Activated CD4-positive, CD25-positive, alpha-beta regulatory T cell treated with anti-CD3 and anti-CD28 coated beads, Interleukin-2, amount 50 U/mL, for 24 hours (primary cell): ENCODE measurements around the gene ABAT.
A peak's percentile ranks its signal among the peaks of the same experiment; 100 is the strongest.
"Not testable (repeated sequence)": the region's sequence is repeated elsewhere in the genome, so short reads cannot be mapped to it uniquely, and the experiment has no call there.

Source experiments
- ATAC-seq, 2 donors: fragments of 150-1000 bp; cut with Tn5 transposase; one replicate each; pipeline ENCODE4 v1.10.0; 2021; ENCODE audit warnings: mild to moderate bottlenecking in 1 of 2, moderate library complexity in 1 of 2

ABAT gene

DNA sequence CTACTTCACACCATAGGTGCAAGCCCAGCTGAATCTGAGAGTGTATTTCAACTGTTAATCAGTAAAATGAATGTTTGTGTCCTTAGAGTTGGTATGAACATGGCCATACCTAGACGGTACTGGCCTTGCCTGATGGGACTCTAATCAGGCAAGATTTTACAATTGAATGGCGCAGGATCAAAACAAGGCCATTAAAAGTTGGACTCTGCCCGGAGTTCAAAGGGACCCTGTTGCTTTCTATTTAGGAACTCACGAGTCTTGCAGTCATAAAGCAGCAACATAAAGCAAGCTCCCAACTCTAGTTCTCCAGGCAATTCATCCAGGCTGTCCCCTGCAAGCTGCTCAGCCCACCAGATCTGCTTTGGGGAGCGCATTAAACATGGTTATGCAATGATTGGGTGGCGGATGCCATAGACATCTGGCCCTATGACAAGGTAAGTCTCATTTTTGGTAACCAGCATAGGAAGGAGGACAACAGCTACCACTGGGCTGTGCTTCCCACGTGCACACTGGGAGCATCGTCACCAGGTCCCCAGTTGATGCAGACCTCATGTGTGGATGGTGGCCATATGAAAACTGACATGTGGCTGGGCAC lies 114.3 kb downstream of the ABAT start:
- ATAC-seq = no peak

DNA sequence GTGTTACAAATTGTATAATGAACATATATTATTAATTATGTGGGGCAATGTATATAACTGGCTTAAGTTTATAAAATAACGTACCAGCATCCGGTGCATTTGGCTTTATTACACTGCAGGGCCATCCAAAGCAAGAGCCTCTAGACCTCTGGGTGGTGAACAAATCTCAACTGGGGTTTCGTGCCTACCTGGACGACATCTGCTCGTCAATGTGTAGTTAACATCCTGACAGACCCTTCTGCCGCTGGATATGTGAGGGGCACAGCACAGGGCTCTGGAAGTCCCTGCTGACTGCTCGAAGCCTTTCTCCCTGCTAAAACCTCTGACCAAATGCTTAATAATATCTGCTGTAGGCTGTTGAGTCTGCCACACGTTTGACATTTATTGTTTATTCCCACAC lies 120.7 kb downstream of the ABAT start:
- ATAC-seq = no peak

DNA sequence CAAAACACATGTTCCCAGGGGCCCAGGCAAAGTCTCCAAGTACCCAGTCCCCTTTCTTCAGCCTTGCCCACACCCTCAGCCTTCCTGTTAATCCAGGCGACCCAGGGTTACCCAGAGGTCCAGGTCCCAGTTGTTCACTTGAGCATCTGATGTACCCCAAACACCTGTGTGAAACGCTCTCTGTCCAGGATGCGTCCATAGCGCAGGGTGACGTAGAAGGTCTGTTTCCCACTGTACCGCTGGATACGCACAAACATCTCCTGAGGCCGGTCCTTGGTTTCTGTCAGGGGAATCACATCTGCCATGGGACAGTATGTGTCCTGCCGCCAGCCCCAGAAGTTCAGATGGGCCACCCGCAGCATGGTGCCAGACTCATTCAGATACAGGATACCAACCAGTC lies 121.4 kb downstream of the ABAT start:
- no peak for ATAC-seq

DNA sequence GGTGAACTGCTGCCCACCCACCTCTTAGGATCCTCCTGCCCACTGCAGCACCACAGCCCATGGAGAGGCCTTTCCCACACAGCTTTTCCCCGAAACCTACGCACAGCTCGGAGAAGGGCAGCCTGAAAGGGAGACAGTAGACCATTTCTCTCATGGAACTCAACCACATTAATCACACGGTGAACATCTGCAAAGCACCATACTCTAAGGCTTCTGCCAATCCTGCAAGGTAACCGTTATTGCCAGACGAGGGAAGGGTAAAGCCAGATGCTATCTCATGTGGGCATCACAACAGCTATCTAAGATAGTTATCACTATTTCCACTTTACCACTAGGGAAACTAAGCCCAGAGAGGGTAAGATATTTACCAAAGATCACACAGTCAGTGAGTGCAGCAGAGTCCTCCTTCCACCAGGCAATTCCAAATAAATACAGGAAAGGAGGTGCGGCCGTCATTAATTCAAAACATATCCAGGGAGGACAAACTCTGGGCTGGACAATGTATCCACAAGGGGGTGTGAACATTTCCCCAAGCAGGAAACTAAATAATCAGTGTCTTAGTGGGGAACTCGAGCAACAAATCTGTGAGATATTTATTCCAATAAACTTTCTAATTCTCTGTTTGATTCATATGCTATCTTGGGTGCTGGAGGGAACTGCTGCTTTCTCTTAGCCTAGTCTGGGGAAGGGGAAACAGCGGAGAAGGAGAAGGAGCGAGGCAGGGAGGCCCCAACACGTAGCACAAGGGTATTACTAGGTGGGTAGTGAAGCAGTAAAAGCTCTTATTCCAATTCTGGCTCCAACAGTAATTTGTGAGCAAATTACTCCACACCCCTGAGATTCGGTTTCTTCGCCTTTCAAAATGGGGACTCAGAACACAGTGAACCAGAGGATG lies 122.3 kb downstream of the ABAT start:
- no peak for ATAC-seq

DNA sequence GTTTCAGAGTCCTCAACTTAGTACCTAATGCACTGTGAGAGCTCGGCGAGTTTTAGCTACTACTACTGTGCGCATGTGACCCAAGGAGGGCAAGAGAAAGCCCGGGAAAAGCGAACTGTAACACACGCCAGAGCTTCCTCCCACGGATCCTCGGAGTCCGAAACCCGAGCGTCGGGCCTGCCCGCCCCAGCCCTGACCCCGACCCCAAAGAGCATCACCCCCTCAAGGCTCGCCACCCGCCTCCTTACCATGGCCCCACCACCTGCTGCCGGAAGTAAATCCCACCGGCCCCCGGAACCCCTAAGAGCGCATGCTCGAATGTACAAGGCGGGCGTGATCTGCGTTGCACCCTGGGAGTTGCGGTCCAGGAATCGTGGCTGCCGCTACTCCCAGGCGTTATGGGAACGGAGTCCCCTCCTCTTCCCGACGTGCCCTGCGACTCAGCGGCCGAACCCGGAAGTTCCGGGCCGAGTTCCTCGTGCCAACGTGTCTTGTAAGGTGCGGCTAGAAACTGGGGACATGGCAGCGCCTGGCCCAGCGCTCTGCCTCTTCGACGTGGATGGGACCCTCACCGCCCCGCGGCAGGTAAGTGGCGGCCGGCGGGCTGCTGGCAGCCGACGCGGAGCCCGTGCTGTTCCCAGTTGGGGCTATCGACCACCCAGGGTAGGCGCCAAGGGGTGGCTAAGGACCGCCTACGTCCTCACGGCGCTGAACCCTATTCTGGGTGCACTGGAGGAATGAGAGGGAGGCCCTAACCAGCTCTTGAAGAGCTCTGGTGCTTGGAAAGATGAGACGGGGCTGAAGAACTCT lies 123.2 kb downstream of the ABAT start, which contains the start of the genes PMM2 and TMEM186:
Gene PMM2, plus strand, starts transcription at position 476 of the 810 bp plus-strand sequence. Its CDS starts 44 bp downstream, at position 520.
Gene TMEM186, minus strand, starts transcription at position 276 of the 810 bp plus-strand sequence. Its CDS starts 25 bp downstream, at position 251.
- peak; percentile 95 for ATAC-seq

DNA sequence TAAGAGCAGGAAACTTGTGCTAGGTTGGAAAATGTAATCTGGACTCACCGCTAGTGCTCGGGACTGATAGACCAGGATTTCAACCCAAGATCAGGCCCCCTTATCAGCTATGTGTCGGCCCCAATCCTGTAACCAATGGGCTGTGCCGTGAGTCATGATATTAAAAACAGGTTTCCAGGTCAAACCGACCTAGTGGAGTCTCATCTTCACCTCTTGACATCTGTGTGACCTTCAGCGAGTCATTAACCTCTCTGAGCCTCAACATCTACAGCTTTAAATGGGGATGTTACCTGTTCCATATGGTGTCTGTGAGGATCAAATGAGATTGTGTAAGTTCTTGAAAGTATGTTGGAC lies 123.7 kb downstream of the ABAT start:
- ATAC-seq = peak; percentile 39 to 50

DNA sequence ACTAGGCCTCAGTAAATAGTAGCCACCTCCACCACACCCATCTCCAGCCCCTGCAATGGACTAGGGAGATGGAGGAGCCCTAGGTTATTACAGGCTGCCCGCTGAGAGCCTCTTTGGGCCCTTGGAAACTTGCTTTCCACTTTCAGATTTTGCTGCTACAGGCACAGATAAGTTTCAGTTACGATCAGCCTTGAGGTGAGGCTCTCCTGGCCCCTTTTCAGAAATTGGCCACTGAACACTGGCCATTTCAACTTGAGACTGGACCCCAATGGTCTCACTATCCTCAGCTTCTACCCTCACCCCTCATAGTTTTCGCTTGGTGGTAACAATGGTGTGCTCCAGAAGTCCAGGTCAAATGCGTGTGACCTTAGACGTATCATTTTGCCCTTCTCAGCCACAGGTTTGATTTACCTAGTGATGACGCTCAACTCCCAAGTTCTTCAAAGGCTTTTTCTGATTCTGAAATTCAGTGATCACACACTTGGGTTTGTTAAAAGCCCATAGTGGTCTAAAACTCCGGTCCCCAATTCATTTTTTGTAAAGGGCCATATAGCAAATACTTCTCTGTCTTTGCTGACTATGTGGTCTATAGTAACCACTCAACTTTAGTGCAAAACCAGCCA lies 124.2 kb downstream of the ABAT start:
- ATAC-seq = no peak

DNA sequence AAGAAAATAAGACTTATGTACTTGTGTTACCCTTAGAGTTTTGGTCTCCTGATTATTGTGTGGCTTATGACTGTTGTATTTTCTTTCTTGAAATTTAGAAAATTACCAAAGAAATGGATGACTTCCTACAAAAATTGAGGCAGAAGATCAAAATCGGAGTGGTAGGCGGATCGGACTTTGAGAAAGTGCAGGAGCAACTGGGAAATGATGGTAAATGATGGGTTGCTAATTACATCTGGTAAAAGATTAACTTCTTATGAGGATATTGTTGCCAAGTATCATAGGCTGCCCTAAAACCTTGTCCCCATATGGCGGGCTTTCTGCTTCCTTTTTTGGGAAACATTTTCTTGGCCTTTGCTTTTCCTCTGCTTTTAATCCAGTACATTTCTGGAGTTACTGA lies 127.3 kb downstream of the ABAT start:
- ATAC-seq = no peak

DNA sequence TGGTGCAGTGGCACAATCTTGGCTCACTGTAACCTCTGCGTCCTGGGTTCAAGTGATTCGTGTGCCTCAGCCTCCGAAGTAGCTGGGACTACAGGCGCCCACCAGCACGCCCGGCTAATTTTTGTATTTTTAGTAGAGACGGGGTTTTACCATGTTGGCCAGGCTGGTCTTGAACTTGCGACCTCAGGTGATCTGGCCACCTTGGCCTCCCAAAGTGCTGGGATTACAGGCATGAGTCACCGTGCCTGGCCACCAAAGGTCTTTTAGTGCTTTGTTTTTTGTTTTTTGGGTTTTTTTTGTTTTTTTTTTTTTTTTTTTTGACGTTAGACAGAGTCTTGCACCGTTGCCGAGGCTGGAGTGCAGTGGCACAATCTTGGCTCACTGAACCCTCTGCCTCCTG lies 129.3 kb downstream of the ABAT start:
- not testable (repeated sequence) for ATAC-seq

DNA sequence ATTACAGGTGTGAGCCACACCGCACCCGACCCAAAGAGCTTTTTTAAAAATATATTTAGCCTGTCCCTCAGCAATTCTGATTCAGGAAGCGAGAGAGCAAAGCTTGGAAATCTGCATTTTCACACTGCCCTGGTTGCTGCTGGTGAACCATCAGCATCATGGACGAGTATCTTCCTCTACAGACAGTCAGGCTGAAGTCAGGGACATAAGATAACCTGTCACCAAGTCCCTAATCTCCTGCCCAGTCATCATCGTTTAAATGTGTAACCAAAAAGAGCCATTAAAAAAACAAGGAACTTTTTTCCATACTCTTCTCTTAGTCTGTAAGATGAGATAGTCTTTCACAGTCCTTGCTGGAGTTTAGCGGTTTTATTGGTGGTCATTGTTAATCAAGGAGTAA lies 129.9 kb downstream of the ABAT start:
- no peak for ATAC-seq

DNA sequence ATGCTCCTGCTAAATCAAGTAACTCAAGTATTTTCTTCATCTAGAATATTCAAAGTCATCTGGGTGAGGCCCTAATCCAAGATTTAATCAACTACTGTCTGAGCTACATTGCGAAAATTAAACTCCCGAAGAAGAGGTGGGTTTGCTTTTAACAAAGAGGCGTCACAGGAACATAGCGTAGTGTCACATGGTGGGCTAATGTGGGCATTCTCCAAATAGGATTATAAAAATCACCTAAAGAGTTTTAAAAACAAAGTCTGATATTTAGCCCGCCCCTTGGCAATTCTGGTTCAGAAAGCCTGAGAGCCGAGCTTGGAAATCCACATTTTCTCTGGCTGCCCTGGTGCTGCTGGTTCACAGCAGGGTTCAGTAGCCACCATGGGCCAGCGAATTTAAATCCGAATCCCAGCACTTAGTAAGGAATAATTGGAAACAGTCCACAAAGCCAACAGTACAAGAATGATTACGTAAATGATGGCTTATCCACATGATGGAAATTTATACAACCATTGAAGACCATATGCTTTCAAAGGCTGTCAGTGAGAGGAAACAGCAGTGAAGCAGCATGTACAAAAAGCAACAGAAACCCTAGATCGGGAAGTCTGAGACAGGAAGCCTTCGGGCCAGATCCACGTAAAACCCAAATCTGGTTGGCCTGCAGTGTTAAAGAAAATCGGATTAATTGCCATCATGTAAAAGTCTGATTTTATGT lies 132.0 kb downstream of the ABAT start:
- ATAC-seq = no peak

DNA sequence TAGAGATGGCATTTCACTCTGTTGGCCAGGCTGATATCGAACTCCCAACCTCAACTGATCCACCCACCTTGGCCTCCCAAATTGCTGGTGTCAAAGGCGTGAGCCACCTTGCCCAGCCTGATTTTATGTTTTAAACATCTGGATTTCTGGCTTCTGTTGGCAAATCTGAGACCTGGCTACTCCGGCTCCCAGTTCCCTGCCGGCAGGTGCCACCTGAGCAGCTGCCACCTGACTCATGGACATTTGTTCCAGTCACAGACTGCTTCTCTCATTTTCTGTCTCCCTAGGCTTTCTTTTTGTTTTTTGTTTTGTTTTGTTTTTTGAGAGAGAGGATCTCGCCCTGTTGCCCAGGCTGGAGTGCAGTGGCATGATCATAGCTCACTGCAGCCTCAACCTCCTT lies 132.8 kb downstream of the ABAT start:
- no peak for ATAC-seq

DNA sequence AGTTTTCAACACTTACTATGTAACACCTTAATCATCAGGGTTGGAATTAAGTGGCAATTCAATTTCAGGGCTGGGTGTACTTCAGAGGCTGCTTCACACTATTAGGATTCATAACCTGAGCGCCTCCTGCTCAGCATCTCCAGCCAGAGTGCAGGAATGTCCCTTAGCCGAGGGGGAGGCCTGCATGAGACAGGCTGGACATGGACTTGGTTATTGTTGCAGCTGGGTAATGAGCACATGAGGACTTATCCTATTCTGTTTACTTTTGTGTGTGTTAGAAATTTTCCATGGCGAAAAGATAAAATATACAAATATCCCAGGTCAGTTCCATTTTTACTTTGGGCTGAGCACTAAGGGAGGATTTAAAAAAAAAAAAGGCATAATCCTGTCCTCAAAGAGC lies 133.6 kb downstream of the ABAT start:
- ATAC-seq = no peak

DNA sequence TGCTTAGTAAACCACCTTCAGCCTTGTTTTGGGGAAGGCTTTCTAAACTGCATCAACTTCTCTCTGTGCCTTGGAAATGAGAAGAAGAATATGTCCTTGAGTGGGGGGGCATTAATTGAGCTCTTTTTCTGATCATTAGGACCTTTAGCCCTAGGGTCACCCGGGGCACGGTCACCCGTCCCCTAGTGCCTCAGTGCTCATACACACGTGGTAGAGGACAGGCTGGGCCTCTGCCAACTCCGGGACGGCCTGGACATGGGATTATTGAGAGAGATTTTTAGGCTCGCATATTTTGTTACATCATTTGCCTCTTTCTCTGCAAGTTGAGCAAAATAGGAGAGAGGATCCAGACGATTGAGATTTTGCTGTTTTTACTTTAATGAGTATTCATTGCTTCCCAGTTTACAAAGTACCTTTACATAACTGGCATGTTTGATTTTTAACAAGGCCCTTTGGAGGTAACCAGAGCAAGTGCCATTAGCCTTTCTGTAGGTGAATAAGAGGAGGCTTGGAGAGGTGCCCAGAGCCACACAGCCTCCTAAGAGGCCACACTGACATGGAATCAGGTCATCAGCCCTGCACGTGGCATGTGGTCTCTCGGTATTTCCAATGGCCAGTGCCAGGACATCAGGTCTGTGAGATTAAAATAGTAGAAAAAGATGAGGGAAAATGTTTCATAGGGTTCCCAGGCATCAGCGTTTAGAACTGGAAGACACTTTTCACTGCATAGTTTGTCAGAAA lies 134.4 kb downstream of the ABAT start:
- no peak for ATAC-seq

DNA sequence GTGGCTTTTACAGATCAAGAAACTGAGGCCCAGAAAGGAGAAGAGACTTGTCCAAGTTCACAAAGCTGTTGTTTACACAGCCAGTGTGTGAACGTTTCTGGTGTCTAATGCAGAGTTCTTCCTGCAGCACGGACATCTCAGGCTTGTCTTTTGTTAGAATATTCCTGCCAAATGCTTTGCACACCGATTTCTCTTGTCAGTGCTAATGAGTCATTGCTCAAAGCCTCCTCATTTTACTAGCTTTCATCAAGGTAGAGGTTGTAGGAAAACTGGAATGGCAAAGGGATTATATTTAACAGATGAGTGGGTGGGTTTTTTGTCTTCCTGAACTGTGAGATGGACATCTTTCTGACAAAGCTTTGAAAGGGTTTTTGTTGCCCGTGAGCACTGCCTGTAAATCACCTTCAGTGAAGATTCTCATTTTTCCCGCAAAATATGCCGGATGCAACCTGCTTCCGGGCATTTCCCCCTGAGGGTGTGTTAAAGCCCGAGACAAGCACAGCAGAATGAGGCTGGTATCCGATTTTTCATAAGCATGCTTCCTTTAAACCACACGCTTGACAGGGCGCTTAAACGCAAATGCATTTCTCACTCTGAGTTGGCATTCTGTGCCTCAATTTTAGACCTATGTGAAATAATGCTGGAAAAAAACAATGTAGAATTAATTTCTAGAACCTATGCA lies 137.9 kb downstream of the ABAT start:
- no peak for ATAC-seq

DNA sequence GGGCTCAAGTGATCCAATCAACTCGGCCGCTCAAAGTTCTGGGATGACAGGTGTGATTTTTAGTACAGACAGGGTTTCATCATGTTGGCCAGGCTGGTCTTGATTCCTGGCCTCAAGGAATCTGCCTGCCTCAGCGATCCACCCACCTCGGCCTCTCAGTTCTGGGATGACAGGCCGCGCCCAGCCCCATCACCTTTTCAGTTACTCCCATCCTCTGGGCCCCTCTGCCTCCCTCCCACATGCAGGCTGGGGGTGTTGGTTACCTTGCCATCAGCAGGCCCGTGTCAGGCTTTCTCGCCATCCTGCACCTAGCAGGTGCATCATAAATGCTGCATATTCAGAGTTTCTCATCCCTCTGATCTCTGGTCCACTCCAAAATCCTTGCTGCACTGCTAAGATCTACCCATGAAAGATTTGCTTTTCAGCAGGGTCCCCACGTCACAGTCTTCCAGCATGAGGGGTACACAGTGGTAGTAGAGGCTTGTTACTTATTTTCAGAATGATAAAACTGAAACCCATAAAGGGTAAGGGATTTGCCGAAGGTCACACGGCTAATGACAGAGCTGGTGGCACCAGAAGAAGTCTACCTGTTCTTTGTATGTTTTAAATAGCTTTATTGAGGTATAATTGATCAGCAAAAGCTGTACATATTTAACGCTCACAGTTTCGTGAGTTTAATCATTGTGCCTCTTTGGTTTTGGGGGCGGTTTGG lies 139.8 kb downstream of the ABAT start:
- ATAC-seq = peak in 1 of 2 donors; percentile 33

DNA sequence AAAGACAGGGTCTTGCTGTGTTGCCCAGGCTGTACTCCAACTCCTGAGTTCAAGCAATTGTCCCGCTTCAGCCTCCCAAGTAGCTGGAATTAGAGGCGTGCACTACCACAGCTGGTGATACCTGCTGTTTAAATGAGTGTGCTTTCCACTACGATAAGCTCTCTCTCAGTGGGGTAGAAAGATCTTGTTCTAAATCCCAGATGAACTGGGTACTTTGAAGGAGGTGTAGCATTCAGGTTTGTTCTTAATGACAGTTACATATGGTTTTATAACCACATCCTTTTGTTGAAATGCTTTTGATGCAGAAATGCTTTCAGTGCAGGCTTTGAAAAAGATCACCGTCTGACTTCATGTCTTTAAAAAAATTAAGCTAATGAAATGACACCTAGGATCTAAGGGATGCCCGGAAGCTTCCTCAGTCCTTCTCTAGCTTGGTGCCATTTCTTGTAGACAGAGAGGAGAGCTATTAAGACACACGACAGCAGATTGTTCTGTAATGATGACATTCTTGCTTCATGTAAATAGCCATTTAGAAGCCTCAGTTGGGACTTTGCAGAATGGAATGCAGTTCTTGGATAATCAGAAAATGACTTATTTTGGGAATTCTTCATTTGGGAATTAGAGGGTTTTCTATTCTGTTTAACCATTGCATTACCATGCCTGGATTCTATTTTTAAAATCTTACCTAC lies 142.7 kb downstream of the ABAT start:
- no peak for ATAC-seq

DNA sequence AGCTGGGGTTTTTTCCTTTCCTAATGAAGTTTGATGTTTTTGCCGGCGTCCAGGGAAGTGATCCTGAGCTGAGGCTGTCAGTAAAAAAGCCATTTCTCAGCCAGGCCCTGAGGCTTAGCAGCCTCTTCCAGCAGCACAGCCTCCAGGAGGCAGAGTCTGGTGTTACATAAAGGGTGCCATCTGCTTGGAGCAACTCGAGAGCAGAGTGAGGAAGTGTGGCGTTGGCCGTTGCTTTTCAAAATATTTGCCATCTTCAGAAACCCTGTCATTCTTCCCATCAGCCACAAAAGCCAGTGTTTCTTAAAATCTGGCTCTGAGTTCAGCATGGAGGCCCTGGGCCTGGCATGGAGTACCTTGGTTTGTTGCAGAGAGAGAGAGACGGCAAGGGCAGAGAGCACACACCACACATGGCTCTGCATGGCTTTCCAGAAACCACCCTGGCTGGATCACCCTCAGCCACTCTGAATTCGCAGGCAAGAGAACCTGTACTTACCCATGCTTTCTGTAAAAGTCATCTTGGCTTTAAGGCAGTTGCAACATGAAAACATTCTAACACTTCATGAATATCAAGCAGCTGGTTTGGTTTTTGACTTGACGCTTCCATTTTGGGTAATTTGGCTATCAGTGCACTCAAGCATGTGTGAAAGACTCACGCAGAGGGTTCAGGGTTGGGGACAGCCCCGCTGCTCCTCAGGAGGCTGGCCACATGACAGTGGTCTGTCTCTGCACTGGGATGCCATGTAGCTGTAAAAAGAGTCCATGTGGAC lies 144.3 kb downstream of the ABAT start:
- ATAC-seq = peak; percentile 25 to 41
